ENCODE measurements around the gene IGF2BP1.
"Not testable (repeated sequence)": the region's sequence is repeated elsewhere in the genome, so short reads cannot be mapped to it uniquely, and the experiment has no call there.

IGF2BP1 gene

GRCh38 chr17:49055181-49055927 is 58.2 kb downstream of the IGF2BP1 start:
- DNase-seq = no peak

GRCh38 chr17:49061524-49061943 is 64.3 kb downstream of the IGF2BP1 start:
- DNase-seq = no peak

GRCh38 chr17:49063652-49064051 is 66.5 kb downstream of the IGF2BP1 start:
- DNase-seq = no peak

- no peak for DNase-seq
Measured at GRCh38 chr17:49067163-49067562, 70.0 kb downstream of the IGF2BP1 start.

- no peak for DNase-seq
Measured at GRCh38 chr17:49069585-49070273, 72.5 kb downstream of the IGF2BP1 start.

GRCh38 chr17:49071106-49071505 is 73.9 kb downstream of the IGF2BP1 start:
- no peak for DNase-seq

- DNase-seq = no peak
Measured at GRCh38 chr17:49074851-49075540, 77.8 kb downstream of the IGF2BP1 start.

GRCh38 chr17:49076573-49077384 is 79.6 kb downstream of the IGF2BP1 start:
- no peak for DNase-seq

- no peak for DNase-seq
Measured at GRCh38 chr17:49078248-49078647, 81.1 kb downstream of the IGF2BP1 start.

GRCh38 chr17:49079840-49080663 is 82.9 kb downstream of the IGF2BP1 start:
- DNase-seq = no peak

- DNase-seq = no peak
Measured at GRCh38 chr17:49082231-49082630, 85.0 kb downstream of the IGF2BP1 start.

- not testable (repeated sequence) for DNase-seq
Measured at GRCh38 chr17:49085046-49085445, 87.9 kb downstream of the IGF2BP1 start.

GRCh38 chr17:49085565-49086315 is 88.6 kb downstream of the IGF2BP1 start:
- no peak for DNase-seq

GRCh38 chr17:49086316-49086605 is 89.1 kb downstream of the IGF2BP1 start:
- no peak for DNase-seq

- no peak for DNase-seq
Measured at GRCh38 chr17:49086649-49087048, 89.5 kb downstream of the IGF2BP1 start.

- DNase-seq = no peak
Measured at GRCh38 chr17:49089094-49089493, 91.9 kb downstream of the IGF2BP1 start.

- no peak for DNase-seq
Measured at GRCh38 chr17:49090878-49091594, 93.9 kb downstream of the IGF2BP1 start.

- no peak for DNase-seq
Measured at GRCh38 chr17:49093131-49093530, 95.9 kb downstream of the IGF2BP1 start.

GRCh38 chr17:49100601-49101000 is 103.4 kb downstream of the IGF2BP1 start:
- no peak for DNase-seq

GRCh38 chr17:49101054-49101534 is 103.9 kb downstream of the IGF2BP1 start:
- no peak for DNase-seq

- not testable (repeated sequence) for DNase-seq
Measured at GRCh38 chr17:49103360-49103759, 106.2 kb downstream of the IGF2BP1 start.
